ENCODE measurements around the gene PTGES. TPM values are rescaled to one million over a fixed set of nuclear protein-coding genes. Genes with fewer than 3 reads are reported as not detected.

Gene PTGES
- total RNA-seq, 1 experiment from 2014 or later: 17.2 TPM

DNA sequence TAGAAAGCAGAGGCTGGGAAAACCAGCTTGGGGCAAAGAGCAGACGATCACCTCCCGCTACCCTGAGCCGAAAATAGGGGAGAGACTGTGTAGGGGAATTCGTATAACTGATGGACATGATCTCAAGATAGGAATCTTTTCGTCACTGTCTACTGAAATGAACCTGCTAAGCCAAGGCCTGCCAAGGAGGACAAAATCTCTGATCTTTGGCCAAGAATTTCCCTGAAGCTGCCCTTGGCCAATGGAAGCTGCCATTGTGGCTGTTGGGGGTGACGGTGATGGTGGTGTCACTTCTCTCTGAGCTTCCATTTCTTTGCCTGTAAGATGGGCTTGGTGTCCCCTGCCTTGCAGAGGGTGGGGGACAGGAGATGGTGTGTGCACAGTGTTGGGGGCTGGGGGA is 3.3 kb upstream of the PTGES start:
- H4K20me1 ChIP-seq (ENCODE audit: insufficient read depth): no peaks in the 10 kb centered on the region
- no peaks in the 10 kb centered on the region for H3K9me2 ChIP-seq (ENCODE audit: insufficient read depth)
- H3K79me2 ChIP-seq (ENCODE audit: insufficient read depth, low read length): no peaks in the 10 kb centered on the region
- CTCF ChIA-PET: interaction anchor here (1.0 kb wide), 1 partner anchor 11 kb away, joined by 3 read pairs; no protein-coding TSS in a partner anchor
- RAD21 ChIA-PET (ENCODE audit: low non-redundant PET in 1 of 2, low total read pairs in 2 of 2, uncharacterized antibody in 2 of 2, unreplicated experiment in 2 of 2): no interaction called here
- H3K4me2 ChIP-seq (ENCODE audit: low read length): no peak overlapping the region
- no peak for ATAC-seq
- peaks cover 20 to 39% of the 10 kb centered on the region in 2 experiments for H3K4me1 ChIP-seq (ENCODE audit: control insufficient read depth in 1 of 2, insufficient read depth in 2 of 2, low read length in 2 of 2)
- POLR2A ChIA-PET: no interaction called here
- no peak overlapping the region for H3K27ac ChIP-seq (ENCODE audit: low read depth, low read length)
- no peak for TF ChIP-seq ELF1 (IDR thresholded peaks at IDR 0.05; ENCODE audit: borderline replicate concordance, low read depth)
- no peak for TF ChIP-seq CBX3 (IDR thresholded peaks at IDR 0.05; ENCODE audit: low read depth)
- TF ChIP-seq SP1 (IDR thresholded peaks at IDR 0.05; ENCODE audit: low read depth): no peak
- TF ChIP-seq POLR2A (IDR thresholded peaks at IDR 0.05; ENCODE audit: borderline replicate concordance, extremely low read depth, insufficient read depth, insufficient read length): no peak
- TF ChIP-seq EGR1 (IDR thresholded peaks at IDR 0.05; ENCODE audit: low read depth): no peak
- TF ChIP-seq TCF7L2 (IDR thresholded peaks at IDR 0.05; ENCODE audit: borderline replicate concordance, extremely low read depth, insufficient read depth, insufficient read length): no peak
- TF ChIP-seq, protein P1, sequence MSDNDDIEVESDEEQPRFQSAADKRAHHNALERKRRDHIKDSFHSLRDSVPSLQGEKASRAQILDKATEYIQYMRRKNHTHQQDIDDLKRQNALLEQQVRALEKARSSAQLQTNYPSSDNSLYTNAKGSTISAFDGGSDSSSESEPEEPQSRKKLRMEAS (IDR thresholded peaks at IDR 0.05): no peak
- no peak for TF ChIP-seq JUND (IDR thresholded peaks at IDR 0.05)
- no peak for TF ChIP-seq RAD21 (IDR thresholded peaks at IDR 0.05; ENCODE audit: low read depth)
- no peak for TF ChIP-seq SIN3A (IDR thresholded peaks at IDR 0.05; ENCODE audit: low read depth)
- no peak for TF ChIP-seq EZH2 (IDR thresholded peaks at IDR 0.05)
- no peak for TF ChIP-seq SRF (IDR thresholded peaks at IDR 0.05; ENCODE audit: low read depth)
- TF ChIP-seq POLR2AphosphoS5 (IDR thresholded peaks at IDR 0.05; ENCODE audit: low read depth, low read length): no peak
- TF ChIP-seq, protein P2, sequence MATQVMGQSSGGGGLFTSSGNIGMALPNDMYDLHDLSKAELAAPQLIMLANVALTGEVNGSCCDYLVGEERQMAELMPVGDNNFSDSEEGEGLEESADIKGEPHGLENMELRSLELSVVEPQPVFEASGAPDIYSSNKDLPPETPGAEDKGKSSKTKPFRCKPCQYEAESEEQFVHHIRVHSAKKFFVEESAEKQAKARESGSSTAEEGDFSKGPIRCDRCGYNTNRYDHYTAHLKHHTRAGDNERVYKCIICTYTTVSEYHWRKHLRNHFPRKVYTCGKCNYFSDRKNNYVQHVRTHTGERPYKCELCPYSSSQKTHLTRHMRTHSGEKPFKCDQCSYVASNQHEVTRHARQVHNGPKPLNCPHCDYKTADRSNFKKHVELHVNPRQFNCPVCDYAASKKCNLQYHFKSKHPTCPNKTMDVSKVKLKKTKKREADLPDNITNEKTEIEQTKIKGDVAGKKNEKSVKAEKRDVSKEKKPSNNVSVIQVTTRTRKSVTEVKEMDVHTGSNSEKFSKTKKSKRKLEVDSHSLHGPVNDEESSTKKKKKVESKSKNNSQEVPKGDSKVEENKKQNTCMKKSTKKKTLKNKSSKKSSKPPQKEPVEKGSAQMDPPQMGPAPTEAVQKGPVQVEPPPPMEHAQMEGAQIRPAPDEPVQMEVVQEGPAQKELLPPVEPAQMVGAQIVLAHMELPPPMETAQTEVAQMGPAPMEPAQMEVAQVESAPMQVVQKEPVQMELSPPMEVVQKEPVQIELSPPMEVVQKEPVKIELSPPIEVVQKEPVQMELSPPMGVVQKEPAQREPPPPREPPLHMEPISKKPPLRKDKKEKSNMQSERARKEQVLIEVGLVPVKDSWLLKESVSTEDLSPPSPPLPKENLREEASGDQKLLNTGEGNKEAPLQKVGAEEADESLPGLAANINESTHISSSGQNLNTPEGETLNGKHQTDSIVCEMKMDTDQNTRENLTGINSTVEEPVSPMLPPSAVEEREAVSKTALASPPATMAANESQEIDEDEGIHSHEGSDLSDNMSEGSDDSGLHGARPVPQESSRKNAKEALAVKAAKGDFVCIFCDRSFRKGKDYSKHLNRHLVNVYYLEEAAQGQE (IDR thresholded peaks at IDR 0.05; ENCODE audit: low read depth): no peak
- BruUV-seq (replicated peaks): no TSS peak
- DNase-seq (ENCODE audit: low read depth, low spot score): no peak
- no peaks in the 10 kb centered on the region for H3K27me3 ChIP-seq (ENCODE audit: insufficient read depth, low read length)
- intact Hi-C loops (cut with micrococcal nuclease): no loop called here
- no peaks in the 10 kb centered on the region for H3K36me3 ChIP-seq (ENCODE audit: control insufficient read depth in 1 of 2, insufficient read depth in 2 of 2, low read length in 2 of 2)
- no peak overlapping the region for H3K9ac ChIP-seq (ENCODE audit: low read length)
- no peak overlapping the region for H2AFZ ChIP-seq (ENCODE audit: low read depth, low read length, poor library complexity, severe bottlenecking)
- no peak overlapping the region for H3K4me3 ChIP-seq (replicated peaks in 1 of 2; ENCODE audit: low read depth in 1 of 2, low read length in 2 of 2)
- H3K9me3 ChIP-seq (ENCODE audit: control insufficient read depth in 1 of 2, insufficient read depth in 1 of 2, low read depth in 1 of 2, low read length in 2 of 2): no peaks in the 10 kb centered on the region

Measured in HCT116 (cell line).